ENCODE data around the gene BAX.
A peak's percentile ranks its signal among the peaks of the same experiment; 100 is the strongest.
"Not testable (repeated sequence)": the region's sequence is repeated elsewhere in the genome, so short reads cannot be mapped to it uniquely, and the experiment has no call there.

The BAX gene

GRCh38 chr19:48954595-48955307, at the start of gene BAX:
Gene BAX, plus strand, starts transcription at chr19:48954875. Its CDS starts 54 bp downstream, at chr19:48954929.
- peak; percentile 94 for DNase-seq

- no peak for DNase-seq
These were observed 49.0 kb upstream of the BAX start for GRCh38 chr19:48905664-48906063.

GRCh38 chr19:48906324-48906723, 48.4 kb upstream of the BAX start:
- no peak for DNase-seq

GRCh38 chr19:48907671-48908070, 47.0 kb upstream of the BAX start:
- DNase-seq = no peak

- not testable (repeated sequence) for DNase-seq
These were observed 45.1 kb upstream of the BAX start for GRCh38 chr19:48909424-48910077.

- DNase-seq = no peak
These were observed 43.9 kb upstream of the BAX start for GRCh38 chr19:48910803-48911202.

GRCh38 chr19:48913114-48913889, 41.4 kb upstream of the BAX start:
- no peak for DNase-seq

GRCh38 chr19:48914181-48914580, 40.5 kb upstream of the BAX start:
- DNase-seq = no peak

- no peak for DNase-seq
These were observed 38.9 kb upstream of the BAX start for GRCh38 chr19:48915757-48916156.

- DNase-seq = no peak
These were observed 36.6 kb upstream of the BAX start for GRCh38 chr19:48918071-48918470.

GRCh38 chr19:48918801-48919247, 35.9 kb upstream of the BAX start:
- DNase-seq = no peak

GRCh38 chr19:48919271-48919670, 35.4 kb upstream of the BAX start:
- not testable (repeated sequence) for DNase-seq

GRCh38 chr19:48920949-48921348, 33.7 kb upstream of the BAX start:
- no peak for DNase-seq

- DNase-seq = no peak
These were observed 32.8 kb upstream of the BAX start for GRCh38 chr19:48921721-48922500.

- no peak for DNase-seq
These were observed 31.9 kb upstream of the BAX start for GRCh38 chr19:48922548-48923490.

GRCh38 chr19:48925240-48925843, 29.3 kb upstream of the BAX start:
- no peak for DNase-seq

- DNase-seq = not testable (repeated sequence)
These were observed 28.8 kb upstream of the BAX start for GRCh38 chr19:48925890-48926289.

- DNase-seq = peak; percentile 3
These were observed 27.8 kb upstream of the BAX start for GRCh38 chr19:48926909-48927308.

- DNase-seq = not testable (repeated sequence)
These were observed 27.0 kb upstream of the BAX start for GRCh38 chr19:48927692-48928091.

GRCh38 chr19:48928164-48929025, 26.3 kb upstream of the BAX start:
- DNase-seq = no peak
